Activated T-helper 1 cell treated with anti-CD3 and anti-CD28 coated beads, Interleukin-2, amount 50 U/mL, for 16 hours (primary cell): Measurements from ENCODE around the gene DOLPP1.
"Not testable (repeated sequence)": the region's sequence is repeated elsewhere in the genome, so short reads cannot be mapped to it uniquely, and the experiment has no call there.

ENCODE experiments used
- DNase-seq, 2 donors: peaks; one replicate each; pipeline ENCODE4 v3.0.0-alpha.2; 2020; ENCODE audit warnings: low read depth in 1 of 2, low spot score in 1 of 2

Gene DOLPP1

GRCh38 chr9:129080601-129081387 is at the start of gene DOLPP1:
TSS of gene DOLPP1 (plus strand) at chr9:129081111. CDS start at chr9:129081132, 21 bp downstream.
- peak; percentile 96 to 97 for DNase-seq

GRCh38 chr9:129031514-129031913 is 49.4 kb upstream of the DOLPP1 start:
- no peak for DNase-seq

GRCh38 chr9:129032541-129033159 is 48.3 kb upstream of the DOLPP1 start:
- DNase-seq = no peak

GRCh38 chr9:129033216-129033615 is 47.7 kb upstream of the DOLPP1 start:
- no peak for DNase-seq

- not testable (repeated sequence) for DNase-seq
These were observed 45.1 kb upstream of the DOLPP1 start for GRCh38 chr9:129035838-129036237.

- DNase-seq = peak; percentile 83 to 88
These were observed 44.5 kb upstream of the DOLPP1 start, which contains the start of gene MIGA2 for GRCh38 chr9:129036241-129036922. TSS of gene MIGA2 (plus strand) at chr9:129036626. CDS start at chr9:129040595, 3,969 bp downstream.

GRCh38 chr9:129036923-129037766 is 43.8 kb upstream of the DOLPP1 start:
- no peak for DNase-seq

GRCh38 chr9:129037767-129038098 is 43.2 kb upstream of the DOLPP1 start:
- DNase-seq = no peak

GRCh38 chr9:129038109-129038852 is 42.6 kb upstream of the DOLPP1 start:
- DNase-seq = no peak

GRCh38 chr9:129040113-129040643 is 40.7 kb upstream of the DOLPP1 start:
- DNase-seq = no peak

- DNase-seq = no peak
These were observed 38.9 kb upstream of the DOLPP1 start for GRCh38 chr9:129042016-129042415.

- no peak for DNase-seq
These were observed 28.3 kb upstream of the DOLPP1 start for GRCh38 chr9:129052592-129052991.

- DNase-seq = no peak
These were observed 27.9 kb upstream of the DOLPP1 start for GRCh38 chr9:129053020-129053419.

- no peak for DNase-seq
These were observed 26.6 kb upstream of the DOLPP1 start for GRCh38 chr9:129054163-129054851.

GRCh38 chr9:129058965-129059795 is 21.7 kb upstream of the DOLPP1 start:
- no peak for DNase-seq

- no peak for DNase-seq
These were observed 20.8 kb upstream of the DOLPP1 start for GRCh38 chr9:129059796-129060785.

GRCh38 chr9:129060991-129061390 is 19.9 kb upstream of the DOLPP1 start:
- no peak for DNase-seq
